ENCODE measurements around the gene MOCOS.

DNA sequence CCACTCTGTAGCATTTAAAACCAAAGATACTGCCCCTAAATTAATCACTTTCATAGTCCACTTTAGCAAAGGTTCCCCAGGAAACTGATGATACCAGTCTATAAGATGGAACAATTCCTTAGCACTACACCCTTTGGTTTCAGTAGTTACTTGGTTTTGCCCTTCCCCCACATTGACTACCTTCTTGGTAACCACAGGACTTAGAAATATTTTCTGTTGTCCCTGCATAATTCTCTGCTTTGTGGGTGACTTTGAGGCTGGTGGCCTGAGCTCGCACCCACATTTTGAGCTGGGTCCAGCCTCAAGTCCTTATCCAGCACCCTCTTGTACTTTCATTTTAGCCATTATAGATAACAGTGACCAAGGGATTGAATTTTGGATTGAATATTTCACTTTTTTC is 34.5 kb upstream of the MOCOS start:
- TF ChIP-seq ZNF580 (CRISPR knock-in tag; IDR thresholded peaks at IDR 0.05; ENCODE audit: borderline replicate concordance, low read depth) (no peak), ZFP36L2 (CRISPR knock-in tag; IDR thresholded peaks at IDR 0.05) (no peak), MAZ (IDR thresholded peaks at IDR 0.05; ENCODE audit: borderline replicate concordance, low read depth, low read length) (no peak), MAZ (CRISPR knock-in tag; IDR thresholded peaks at IDR 0.05; ENCODE audit: low read depth) (no peak), ZNF646 (CRISPR knock-in tag; IDR thresholded peaks at IDR 0.05) (no peak), XRCC5 (optimal IDR thresholded peaks at IDR 0.05; ENCODE audit: low read length) (no peak), ZNF670 (CRISPR knock-in tag; IDR thresholded peaks at IDR 0.05; ENCODE audit: borderline replicate concordance) (no peak), ZNF143 (CRISPR knock-in tag; IDR thresholded peaks at IDR 0.05) (no peak), ZNF331 (CRISPR knock-in tag; IDR thresholded peaks at IDR 0.05) (no peak)
- TF ChIP-seq, protein P1, sequence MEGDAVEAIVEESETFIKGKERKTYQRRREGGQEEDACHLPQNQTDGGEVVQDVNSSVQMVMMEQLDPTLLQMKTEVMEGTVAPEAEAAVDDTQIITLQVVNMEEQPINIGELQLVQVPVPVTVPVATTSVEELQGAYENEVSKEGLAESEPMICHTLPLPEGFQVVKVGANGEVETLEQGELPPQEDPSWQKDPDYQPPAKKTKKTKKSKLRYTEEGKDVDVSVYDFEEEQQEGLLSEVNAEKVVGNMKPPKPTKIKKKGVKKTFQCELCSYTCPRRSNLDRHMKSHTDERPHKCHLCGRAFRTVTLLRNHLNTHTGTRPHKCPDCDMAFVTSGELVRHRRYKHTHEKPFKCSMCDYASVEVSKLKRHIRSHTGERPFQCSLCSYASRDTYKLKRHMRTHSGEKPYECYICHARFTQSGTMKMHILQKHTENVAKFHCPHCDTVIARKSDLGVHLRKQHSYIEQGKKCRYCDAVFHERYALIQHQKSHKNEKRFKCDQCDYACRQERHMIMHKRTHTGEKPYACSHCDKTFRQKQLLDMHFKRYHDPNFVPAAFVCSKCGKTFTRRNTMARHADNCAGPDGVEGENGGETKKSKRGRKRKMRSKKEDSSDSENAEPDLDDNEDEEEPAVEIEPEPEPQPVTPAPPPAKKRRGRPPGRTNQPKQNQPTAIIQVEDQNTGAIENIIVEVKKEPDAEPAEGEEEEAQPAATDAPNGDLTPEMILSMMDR (CRISPR knock-in tag; IDR thresholded peaks at IDR 0.05), result no peak
